GM21737 (cell line): ENCODE results near the gene ADIG.

Experiments
- ATAC-seq: cut with Tn5 transposase; IDR thresholded peaks from one replicate; pipeline ENCODE4 v1.9.1; 2021; ENCODE audit warnings: mild to moderate bottlenecking, moderate library complexity; ENCODE audit not compliant: unreplicated experiment

ADIG gene

GRCh38 chr20:38600057-38600456 lies 19.1 kb downstream of the ADIG start:
- ATAC-seq = no peak

GRCh38 chr20:38601216-38602184 lies 20.5 kb downstream of the ADIG start, which contains the start of gene ARHGAP40:
Gene ARHGAP40, plus strand, starts transcription at chr20:38601809.
- no peak for ATAC-seq

DNA sequence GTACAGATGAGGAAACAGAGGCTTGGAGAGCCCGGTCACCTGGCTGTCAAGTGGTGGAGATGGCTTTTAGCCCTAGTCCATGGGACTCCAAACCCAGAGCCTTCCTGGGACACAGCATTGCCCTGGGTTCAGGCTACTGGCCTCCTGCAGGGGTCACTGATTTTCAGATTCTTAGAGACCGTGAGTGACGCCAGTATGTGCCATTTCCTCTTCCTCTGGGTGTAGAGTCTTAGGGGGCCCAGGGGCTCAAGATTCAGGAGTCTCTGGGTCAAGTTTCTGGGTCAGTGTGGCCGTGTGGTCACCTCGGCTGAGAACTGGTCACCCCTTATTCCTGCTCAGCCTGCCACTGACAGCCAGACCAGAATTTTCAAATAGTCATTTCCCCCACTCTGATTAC lies 21.2 kb downstream of the ADIG start:
- ATAC-seq = no peak

GRCh38 chr20:38603286-38603685 lies 22.3 kb downstream of the ADIG start:
- ATAC-seq = no peak

GRCh38 chr20:38604873-38605303 lies 23.9 kb downstream of the ADIG start:
- no peak for ATAC-seq

DNA sequence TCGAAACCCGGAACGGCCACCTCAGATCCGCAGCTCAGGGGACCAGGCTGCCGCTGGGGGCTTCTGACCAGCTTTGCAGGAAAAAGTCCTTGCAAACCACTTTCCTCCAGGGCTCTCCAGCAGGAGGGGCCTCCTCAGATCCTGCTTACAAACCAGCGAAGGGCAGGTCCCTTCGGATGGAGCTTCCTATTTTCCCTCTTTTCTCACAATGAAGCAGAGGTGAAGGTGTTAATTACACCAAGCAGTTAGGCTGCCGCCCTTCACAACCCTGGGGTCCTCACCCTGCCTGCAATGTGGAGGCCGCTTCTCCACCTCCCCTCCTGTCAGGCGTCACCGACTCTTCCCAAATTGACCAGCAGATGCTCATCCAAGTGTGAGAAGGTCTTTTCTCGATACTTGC lies 26.4 kb downstream of the ADIG start:
- ATAC-seq = no peak

DNA sequence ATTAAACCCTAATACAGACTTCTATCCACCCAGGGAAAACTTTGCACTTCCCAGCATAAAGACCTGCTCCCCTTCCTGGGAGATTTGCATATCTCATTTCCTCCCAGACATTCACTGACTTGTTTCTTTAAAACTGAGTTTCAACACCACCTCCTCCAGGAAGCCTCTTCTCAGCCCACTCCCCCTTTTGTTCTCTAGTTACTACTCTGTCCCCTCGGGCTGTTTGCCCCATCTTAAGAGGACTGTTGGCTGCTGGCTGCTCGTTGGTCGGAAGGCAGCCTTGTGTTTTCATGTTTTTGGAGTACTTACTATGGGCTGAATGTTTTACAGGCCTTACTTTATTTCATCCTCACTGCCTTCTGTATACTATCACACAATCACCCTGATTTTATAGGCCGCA lies 27.2 kb downstream of the ADIG start:
- no peak for ATAC-seq

DNA sequence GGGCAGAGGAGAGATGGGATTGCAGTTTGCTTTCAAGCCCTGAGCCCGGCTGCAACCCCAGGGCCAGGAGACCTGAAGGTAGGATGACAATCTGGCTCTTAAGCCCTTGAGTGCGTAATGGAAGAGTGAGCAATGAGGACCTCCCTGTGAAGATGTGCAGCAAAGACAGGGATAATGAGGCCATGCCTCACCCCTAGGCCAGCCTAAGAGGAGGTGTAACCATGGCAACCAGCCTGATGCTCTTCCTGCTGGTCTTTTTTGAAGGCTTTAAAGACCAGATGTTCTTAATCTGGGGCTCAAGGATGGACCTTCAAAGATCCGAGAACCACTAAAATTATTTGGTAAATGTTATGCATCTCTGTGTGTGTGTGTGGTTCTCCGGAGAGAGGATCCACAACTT lies 28.8 kb downstream of the ADIG start:
- ATAC-seq = no peak

- ATAC-seq = no peak
Measured at GRCh38 chr20:38610521-38610920, 29.5 kb downstream of the ADIG start.

- ATAC-seq = no peak
Measured at GRCh38 chr20:38612751-38613515, 31.9 kb downstream of the ADIG start.

DNA sequence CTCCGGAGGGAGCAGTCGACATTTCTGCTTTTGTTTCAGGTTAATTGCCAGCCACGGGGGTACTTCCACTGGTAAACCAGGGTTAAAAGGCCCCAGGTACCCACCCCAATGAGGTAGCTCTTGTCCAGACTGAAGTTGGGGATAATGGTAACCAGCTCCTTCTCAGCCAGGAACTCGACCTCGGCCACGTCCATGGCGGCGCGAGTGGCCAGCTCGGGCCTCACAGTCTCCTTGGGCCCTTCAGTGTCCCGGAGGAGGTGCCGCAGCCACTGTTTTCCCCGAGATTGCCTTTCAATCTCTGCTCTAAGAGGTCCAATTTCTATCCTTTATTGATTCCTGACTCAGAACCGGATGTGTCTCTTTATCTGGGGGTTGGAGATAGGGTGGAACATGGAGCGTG lies 34.3 kb downstream of the ADIG start:
- ATAC-seq = no peak

- ATAC-seq = no peak
Measured at GRCh38 chr20:38616457-38616856, 35.5 kb downstream of the ADIG start.

DNA sequence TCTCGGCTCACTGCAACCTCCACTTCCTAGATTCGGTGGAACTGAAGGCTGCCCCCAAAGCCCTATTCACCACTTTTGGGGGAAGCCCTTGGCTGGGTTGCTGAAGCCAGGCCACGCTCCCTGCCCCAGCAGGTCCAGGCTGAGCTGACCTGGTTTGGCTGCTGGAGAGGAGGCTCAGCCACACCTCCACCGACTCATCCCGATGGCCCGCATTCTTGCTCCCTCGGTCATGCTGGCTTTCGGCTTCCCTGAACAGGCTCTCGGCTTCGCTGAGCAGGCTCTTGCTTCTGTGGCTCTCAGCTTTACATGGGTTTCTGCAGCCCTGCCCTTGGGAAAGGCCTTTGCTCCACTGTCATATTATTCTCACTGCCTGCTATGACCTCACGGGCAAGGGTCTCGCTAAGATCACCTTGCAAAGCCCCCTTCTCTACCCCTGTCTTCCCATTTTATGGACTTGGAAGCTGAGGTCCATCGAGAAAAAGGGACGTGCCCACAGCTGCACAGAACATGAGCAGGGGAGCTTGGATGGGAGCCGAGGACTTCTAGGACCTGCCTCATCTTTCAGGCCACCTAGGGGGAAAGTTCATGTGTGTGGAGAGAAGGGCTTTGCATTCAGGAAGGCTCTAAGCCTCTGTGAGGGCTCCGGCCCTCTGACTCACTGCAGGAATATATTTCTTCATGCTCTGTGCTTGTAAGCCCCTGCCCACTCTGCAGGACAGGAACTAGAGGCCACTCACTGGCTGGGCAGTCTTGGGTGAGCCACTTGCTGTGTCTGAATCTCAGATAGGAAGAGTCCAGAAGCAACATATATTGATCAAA lies 36.2 kb downstream of the ADIG start:
- ATAC-seq = no peak

- ATAC-seq = no peak
Measured at GRCh38 chr20:38617830-38618196, 36.8 kb downstream of the ADIG start.

- no peak for ATAC-seq
Measured at GRCh38 chr20:38620441-38620840, 39.4 kb downstream of the ADIG start.

- no peak for ATAC-seq
Measured at GRCh38 chr20:38623061-38623460, 42.1 kb downstream of the ADIG start.

- ATAC-seq = no peak
Measured at GRCh38 chr20:38624084-38624483, 43.1 kb downstream of the ADIG start.

GRCh38 chr20:38625896-38626295 lies 44.9 kb downstream of the ADIG start:
- ATAC-seq = no peak

- ATAC-seq = no peak
Measured at GRCh38 chr20:38626921-38627659, 46.1 kb downstream of the ADIG start.
